ENCODE measurements around the gene UROD. TPM values are rescaled to one million over a fixed set of nuclear protein-coding genes. Genes with fewer than 3 reads are reported as not detected.

The UROD gene
- total and polyA plus RNA-seq, 2 donors (not counting 1 experiment from before 2014, with no cell fraction given) = 65.5 to 82.5 TPM

DNA sequence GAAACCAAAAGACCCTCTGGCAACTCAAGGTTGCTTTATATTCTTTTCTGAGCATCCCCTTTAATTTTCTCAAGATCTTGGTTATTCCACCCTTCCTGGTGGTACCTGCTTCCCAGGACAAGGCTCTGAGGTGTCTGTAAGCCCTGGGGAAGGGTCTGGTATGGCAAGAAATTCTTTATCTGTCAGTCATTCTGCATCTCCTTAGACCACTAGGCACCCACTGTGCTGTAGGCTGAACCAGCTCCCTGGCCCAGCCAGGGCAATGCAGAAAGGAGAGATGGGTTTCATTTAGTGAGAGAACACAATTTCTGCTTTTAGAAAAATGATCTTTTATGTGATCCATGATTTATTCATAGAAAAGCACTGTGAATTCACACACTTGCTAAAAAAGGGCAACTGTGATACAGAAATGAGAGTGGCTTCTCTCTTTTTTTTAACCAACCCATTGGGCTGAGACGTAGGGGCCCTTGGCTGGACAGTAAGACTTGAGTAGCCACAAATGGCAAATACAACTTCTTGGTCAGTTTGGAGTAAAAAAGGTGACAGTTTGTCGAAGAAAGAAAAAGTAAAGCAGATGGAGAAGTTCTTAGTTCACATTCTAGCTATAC is 4.1 kb downstream of the UROD start:
- Histone ChIP-seq H3K9me3 (ENCODE audit: control extremely low read depth in 1 of 3, control insufficient read depth in 2 of 3, insufficient read depth in 1 of 3, low read length in 2 of 3) (no peaks in the 10 kb centered on the region), H3K4me1 (ENCODE audit: control insufficient read depth in 2 of 2, insufficient read depth in 2 of 2, low read length in 2 of 2) (peaks cover 19 to 26% of the 10 kb centered on the region in 2 donors), H3K79me2 (ENCODE audit: control insufficient read depth, insufficient read depth, low read length) (peaks cover 20% of the 10 kb centered on the region), H3K27ac (ENCODE audit: low read length in 2 of 2) (no peak overlapping the region), H4K20me1 (ENCODE audit: control insufficient read depth, insufficient read depth, low read length, poor library complexity, severe bottlenecking) (peaks cover 4% of the 10 kb centered on the region), H3K4me3 (ENCODE audit: control extremely low read depth in 1 of 5, extremely low read depth in 1 of 5, insufficient read depth in 1 of 5, low read depth in 2 of 5, low read length in 4 of 5) (no peak overlapping the region), H3K36me3 (replicated peaks in 1 of 2; ENCODE audit: control extremely low read depth in 1 of 2, control insufficient read depth in 1 of 2, extremely low read depth in 1 of 2, insufficient read depth in 2 of 2, low read length in 1 of 2) (peaks cover 0 to 15% of the 10 kb centered on the region in 2 experiments), H3K27me3 (replicated peaks in 1 of 4; ENCODE audit: control extremely low read depth in 1 of 4, control insufficient read depth in 3 of 4, insufficient read depth in 4 of 4, low read length in 3 of 4) (no peaks in the 10 kb centered on the region), H3K9ac (ENCODE audit: low read length) (no peak overlapping the region), H3K4me2 (replicated peaks; ENCODE audit: low read depth, low read length, poor library complexity, severe bottlenecking) (no peak overlapping the region), H2AFZ (ENCODE audit: insufficient read depth, low read depth, low read length, poor library complexity, severe bottlenecking) (no peak overlapping the region)
- POLR2A ChIA-PET = interaction anchor here (0.7 to 2.8 kb wide), 2 partner anchors 284 to 324 kb away, joined by 3 to 8 read pairs; partner anchors contain the start of genes MUTYH and TOE1
- ATAC-seq (ENCODE audit: low read depth) = no peak
- Mint-ChIP-seq H3K27ac (no peak overlapping the region), H3K27me3 (no peaks in the 10 kb centered on the region), H3K9me3 (ENCODE audit: insufficient read depth) (no peaks in the 10 kb centered on the region), H3K4me1 (peaks cover 33% of the 10 kb centered on the region), H3K4me3 (no peak overlapping the region)
- CTCF ChIA-PET = interaction anchor here (0.5 to 11.9 kb wide), 5 partner anchors 180 to 477 kb away, joined by 3 to 388 read pairs (median 3); partner anchors contain the start of genes MUTYH, RNU5D-1, TESK2 and TOE1
- intact Hi-C loops (cut with micrococcal nuclease) = no loop called here
- DNase-seq = no peak
- no peak for TF ChIP-seq EZH2 (IDR thresholded peaks at IDR 0.05; ENCODE audit: borderline replicate concordance, insufficient read depth, low read depth, low read length, poor library complexity, severe bottlenecking)
- TF ChIP-seq, protein P1, sequence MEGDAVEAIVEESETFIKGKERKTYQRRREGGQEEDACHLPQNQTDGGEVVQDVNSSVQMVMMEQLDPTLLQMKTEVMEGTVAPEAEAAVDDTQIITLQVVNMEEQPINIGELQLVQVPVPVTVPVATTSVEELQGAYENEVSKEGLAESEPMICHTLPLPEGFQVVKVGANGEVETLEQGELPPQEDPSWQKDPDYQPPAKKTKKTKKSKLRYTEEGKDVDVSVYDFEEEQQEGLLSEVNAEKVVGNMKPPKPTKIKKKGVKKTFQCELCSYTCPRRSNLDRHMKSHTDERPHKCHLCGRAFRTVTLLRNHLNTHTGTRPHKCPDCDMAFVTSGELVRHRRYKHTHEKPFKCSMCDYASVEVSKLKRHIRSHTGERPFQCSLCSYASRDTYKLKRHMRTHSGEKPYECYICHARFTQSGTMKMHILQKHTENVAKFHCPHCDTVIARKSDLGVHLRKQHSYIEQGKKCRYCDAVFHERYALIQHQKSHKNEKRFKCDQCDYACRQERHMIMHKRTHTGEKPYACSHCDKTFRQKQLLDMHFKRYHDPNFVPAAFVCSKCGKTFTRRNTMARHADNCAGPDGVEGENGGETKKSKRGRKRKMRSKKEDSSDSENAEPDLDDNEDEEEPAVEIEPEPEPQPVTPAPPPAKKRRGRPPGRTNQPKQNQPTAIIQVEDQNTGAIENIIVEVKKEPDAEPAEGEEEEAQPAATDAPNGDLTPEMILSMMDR (IDR thresholded peaks at IDR 0.05) = no peak
- no CpG with 5 or more reads among the region's 2 CpGs for WGBS (ENCODE audit: insufficient coverage)

DNA sequence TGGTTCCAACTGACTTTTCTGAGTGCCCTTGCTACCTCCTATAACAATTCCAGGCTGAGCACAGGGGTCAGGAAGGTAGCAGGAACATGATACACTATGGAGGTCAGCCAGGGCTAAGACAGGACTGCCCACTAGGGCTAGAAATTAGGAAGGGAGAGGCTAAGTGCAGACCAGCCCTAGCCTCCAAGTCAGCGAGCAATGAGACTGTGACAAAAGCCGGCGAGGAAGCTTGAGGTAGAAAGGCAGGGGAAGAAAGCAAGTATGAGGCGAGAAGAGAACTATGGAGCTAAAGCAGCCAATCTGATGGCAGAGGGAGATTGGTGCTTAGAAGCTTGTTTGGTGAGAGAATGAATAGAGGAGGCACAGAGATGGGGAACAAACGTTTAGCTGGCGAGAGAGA is 4.7 kb downstream of the UROD start:
- no peak for DNase-seq
- Histone ChIP-seq H3K79me2 (ENCODE audit: control insufficient read depth, insufficient read depth, low read length) (peaks cover 15% of the 10 kb centered on the region), H3K9me3 (ENCODE audit: control extremely low read depth in 1 of 3, control insufficient read depth in 2 of 3, insufficient read depth in 1 of 3, low read length in 2 of 3) (no peaks in the 10 kb centered on the region), H3K4me2 (replicated peaks; ENCODE audit: low read depth, low read length, poor library complexity, severe bottlenecking) (no peak overlapping the region), H2AFZ (ENCODE audit: insufficient read depth, low read depth, low read length, poor library complexity, severe bottlenecking) (no peak overlapping the region), H3K27me3 (replicated peaks in 1 of 4; ENCODE audit: control extremely low read depth in 1 of 4, control insufficient read depth in 3 of 4, insufficient read depth in 4 of 4, low read length in 3 of 4) (no peaks in the 10 kb centered on the region), H4K20me1 (ENCODE audit: control insufficient read depth, insufficient read depth, low read length, poor library complexity, severe bottlenecking) (no peaks in the 10 kb centered on the region), H3K9ac (ENCODE audit: low read length) (no peak overlapping the region), H3K36me3 (replicated peaks in 1 of 2; ENCODE audit: control extremely low read depth in 1 of 2, control insufficient read depth in 1 of 2, extremely low read depth in 1 of 2, insufficient read depth in 2 of 2, low read length in 1 of 2) (peaks cover 0 to 15% of the 10 kb centered on the region in 2 experiments), H3K4me1 (ENCODE audit: control insufficient read depth in 2 of 2, insufficient read depth in 2 of 2, low read length in 2 of 2) (peaks cover 13 to 21% of the 10 kb centered on the region in 2 donors), H3K27ac (ENCODE audit: low read length in 2 of 2) (no peak overlapping the region), H3K4me3 (ENCODE audit: control extremely low read depth in 1 of 5, extremely low read depth in 1 of 5, insufficient read depth in 1 of 5, low read depth in 2 of 5, low read length in 4 of 5) (no peak overlapping the region)
- H3K4me3 Mint-ChIP-seq = no peak overlapping the region
- TF ChIP-seq, protein P1 (IDR thresholded peaks at IDR 0.05) = no peak
- TF ChIP-seq EZH2 (IDR thresholded peaks at IDR 0.05; ENCODE audit: borderline replicate concordance, insufficient read depth, low read depth, low read length, poor library complexity, severe bottlenecking) = no peak
- ChIA-PET CTCF (interaction anchor here (0.5 to 11.9 kb wide), 4 partner anchors 283 to 477 kb away, joined by 3 to 388 read pairs (median 78); partner anchors contain the start of genes MUTYH, RNU5D-1, TESK2 and TOE1), POLR2A (no interaction called here)
- no peak overlapping the region for H3K27ac Mint-ChIP-seq
- no peaks in the 10 kb centered on the region for H3K9me3 Mint-ChIP-seq (ENCODE audit: insufficient read depth)
- no peak for ATAC-seq (ENCODE audit: low read depth)
- no peaks in the 10 kb centered on the region for H3K27me3 Mint-ChIP-seq
- H3K4me1 Mint-ChIP-seq = peaks cover 28% of the 10 kb centered on the region
- intact Hi-C loops (cut with micrococcal nuclease) = no loop called here
- WGBS (ENCODE audit: insufficient coverage) = 69% methylated on average over 4 of the region's 6 CpGs

Measured in B cell (primary cell).